Trophoblast cell (in vitro differentiated cells and primary cell): ENCODE measurements around the gene LCN12.

Experiments
- DNase-seq, 2 donors: peaks; one replicate each; pipeline ENCODE4 v3.0.0-alpha.2; 2016
- H2AFZ ChIP-seq: 2 replicates; pipeline ENCODE4 v1.6.1; 2013; ENCODE audit warnings: low read length, moderate library complexity, mild to moderate bottlenecking; ENCODE audit not compliant: insufficient read depth, poor library complexity
- H2AK5ac ChIP-seq: 2 replicates; pipeline ENCODE4 v1.6.1; 2013; ENCODE audit warnings: mild to moderate bottlenecking, low read length
- H2BK120ac ChIP-seq: 2 replicates; pipeline ENCODE4 v1.6.1; 2013; ENCODE audit warnings: low read length, mild to moderate bottlenecking, moderate library complexity; ENCODE audit not compliant: insufficient read depth, poor library complexity
- H2BK12ac ChIP-seq: 2 replicates; pipeline ENCODE4 v1.6.1; 2013; ENCODE audit warnings: mild to moderate bottlenecking, low read length, moderate library complexity
- H2BK5ac ChIP-seq: 2 replicates; pipeline ENCODE4 v1.6.1; 2013; ENCODE audit warnings: low read length, low read depth, moderate library complexity, mild to moderate bottlenecking; ENCODE audit not compliant: poor library complexity
- H3K14ac ChIP-seq: 2 replicates; pipeline ENCODE4 v1.6.1; 2013; ENCODE audit warnings: mild to moderate bottlenecking, low read length
- H3K18ac ChIP-seq: 2 replicates; pipeline ENCODE4 v1.6.1; 2013; ENCODE audit warnings: mild to moderate bottlenecking, low read length
- H3K23ac ChIP-seq: 2 replicates; pipeline ENCODE4 v1.6.1; 2013; ENCODE audit warnings: low read length
- H3K27ac ChIP-seq: 2 replicates; pipeline ENCODE4 v1.5.1; 2013; ENCODE audit warnings: low read depth, mild to moderate bottlenecking, inconsistent platforms, low read length, moderate library complexity
- H3K27me3 ChIP-seq: 2 replicates; pipeline ENCODE4 v1.6.1; 2013; ENCODE audit warnings: inconsistent platforms, mild to moderate bottlenecking, low read length, moderate library complexity; ENCODE audit not compliant: insufficient read depth
- H3K36me3 ChIP-seq, 2 experiments: 1 replicate in 1 of 2; 2 replicates in 1 of 2; pipeline ENCODE4 v1.6.1; 2013; ENCODE audit warnings: low read length in 2 of 2, mild to moderate bottlenecking in 2 of 2, moderate library complexity in 1 of 2; ENCODE audit not compliant: insufficient read depth in 2 of 2, control insufficient read depth in 1 of 2
- H3K4ac ChIP-seq: 2 replicates; pipeline ENCODE4 v1.6.1; 2013; ENCODE audit warnings: low read depth, mild to moderate bottlenecking, low read length, moderate library complexity
- H3K4me1 ChIP-seq, 2 experiments: 1 replicate in 1 of 2; 2 replicates in 1 of 2; pipeline ENCODE4 v1.6.1; 2013; ENCODE audit warnings: low read length in 2 of 2, mild to moderate bottlenecking in 2 of 2, moderate library complexity in 1 of 2; ENCODE audit not compliant: insufficient read depth in 2 of 2, control insufficient read depth in 1 of 2
- H3K4me2 ChIP-seq: 2 replicates; pipeline ENCODE4 v1.6.1; 2013; ENCODE audit warnings: inconsistent platforms, mild to moderate bottlenecking, low read length, moderate library complexity
- H3K4me3 ChIP-seq: 2 replicates; pipeline ENCODE4 v1.5.1; 2013; ENCODE audit warnings: mild to moderate bottlenecking, low read depth, low read length, inconsistent platforms
- H3K79me1 ChIP-seq: one replicate; pipeline ENCODE4 v1.6.1; 2013; ENCODE audit warnings: low read length
- H3K79me2 ChIP-seq: 2 replicates; pipeline ENCODE4 v1.6.1; 2013; ENCODE audit warnings: low read length, mild to moderate bottlenecking; ENCODE audit not compliant: control insufficient read depth, insufficient read depth, poor library complexity
- H3K9ac ChIP-seq: 2 replicates; pipeline ENCODE4 v1.6.1; 2013; ENCODE audit warnings: mild to moderate bottlenecking, low read length
- H3K9me3 ChIP-seq: 2 replicates; pipeline ENCODE4 v1.6.1; 2013; ENCODE audit warnings: low read depth, mild to moderate bottlenecking, control low read depth, inconsistent platforms, low read length; ENCODE audit not compliant: insufficient read depth
- H4K12ac ChIP-seq: 2 replicates; pipeline ENCODE4 v1.6.1; 2013; ENCODE audit warnings: low read depth, mild to moderate bottlenecking, low read length, moderate library complexity
- H4K8ac ChIP-seq: 2 replicates; pipeline ENCODE4 v1.6.1; 2013; ENCODE audit warnings: low read depth, mild to moderate bottlenecking, low read length, moderate library complexity
- H4K91ac ChIP-seq: one replicate; pipeline ENCODE4 v1.6.1; 2013; ENCODE audit warnings: low read depth, mild to moderate bottlenecking, low read length, moderate library complexity
- WGBS: extraction: QIAGEN DNeasy Blood & Tissue Kit; methylation state at CpG from one replicate; pipeline ENCODE4 v1.1.7; 2013; ENCODE audit warnings: missing lambda C conversion rate; ENCODE audit not compliant: insufficient read length, insufficient coverage; ENCODE audit errors: extremely low coverage; 5-methylcytosine and 5-hydroxymethylcytosine counted together

Gene LCN12

DNA sequence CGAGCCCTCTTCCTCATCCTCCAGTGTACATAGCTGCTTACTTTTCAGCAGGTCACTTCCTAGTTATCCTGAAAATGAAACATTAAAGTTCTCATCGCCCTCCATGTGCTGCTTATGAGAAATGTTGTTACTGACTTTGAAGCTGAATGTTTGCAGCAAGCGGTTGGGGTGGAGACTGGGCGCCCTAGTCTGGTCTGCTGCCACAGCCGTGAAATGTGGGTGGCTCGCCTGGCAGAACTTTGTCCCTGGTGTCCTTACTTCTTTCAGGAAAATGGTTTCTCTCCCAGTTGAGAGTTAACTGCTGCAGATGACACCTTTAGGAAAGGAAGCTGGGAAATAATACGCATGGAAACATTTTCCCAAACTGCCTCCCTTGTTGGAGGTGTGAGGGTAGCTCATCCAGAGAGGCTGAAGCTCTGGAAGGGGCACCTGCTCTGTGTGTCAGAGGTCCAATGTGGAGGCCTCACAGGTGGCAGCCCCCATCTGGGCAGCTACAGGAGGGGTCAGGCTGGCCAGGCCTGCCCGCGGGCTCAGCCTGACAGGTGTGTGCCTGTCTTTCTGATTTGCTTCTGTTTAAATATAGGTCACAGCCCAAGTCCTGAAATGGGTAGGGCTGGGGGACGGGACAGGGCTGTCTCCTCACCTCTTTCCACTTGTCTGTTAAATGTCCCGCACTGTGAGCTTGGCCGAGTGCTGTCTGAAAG is 41.7 kb upstream of the LCN12 start:
- H3K79me2 ChIP-seq, result no peaks in the 10 kb centered on the region
- no peaks in the 10 kb centered on the region for H3K4me1 ChIP-seq
- H3K27ac ChIP-seq, result no peak overlapping the region
- no peak overlapping the region for H2BK120ac ChIP-seq
- no peak for DNase-seq
- no peak overlapping the region for H3K14ac ChIP-seq
- H3K36me3 ChIP-seq, result peaks cover 61 to 66% of the 10 kb centered on the region in 2 experiments
- no peak overlapping the region for H4K8ac ChIP-seq
- no peaks in the 10 kb centered on the region for H3K27me3 ChIP-seq
- no peak overlapping the region for H2BK12ac ChIP-seq
- H2AK5ac ChIP-seq, result no peak overlapping the region
- no peak overlapping the region for H3K4me2 ChIP-seq
- H3K18ac ChIP-seq, result no peak overlapping the region
- H3K79me1 ChIP-seq, result no peaks in the 10 kb centered on the region
- H4K91ac ChIP-seq, result no peak overlapping the region
- H4K12ac ChIP-seq, result no peak overlapping the region
- H2BK5ac ChIP-seq, result no peak overlapping the region
- no peak overlapping the region for H3K9ac ChIP-seq
- no peak overlapping the region for H3K4ac ChIP-seq
- no peaks in the 10 kb centered on the region for H3K9me3 ChIP-seq
- H3K4me3 ChIP-seq, result no peak overlapping the region
- no CpG with 5 or more reads among the region's 12 CpGs for WGBS
- H2AFZ ChIP-seq, result no peak overlapping the region
- H3K23ac ChIP-seq, result no peak overlapping the region

GRCh38 chr9:136910901-136911245 is 41.2 kb upstream of the LCN12 start:
- Histone ChIP-seq H3K79me1 (no peaks in the 10 kb centered on the region), H3K9ac (no peak overlapping the region), H3K14ac (no peak overlapping the region), H2BK120ac (no peak overlapping the region), H3K4ac (no peak overlapping the region), H3K27ac (no peak overlapping the region), H2AK5ac (no peak overlapping the region), H3K36me3 (peaks cover 66 to 68% of the 10 kb centered on the region in 2 experiments), H4K91ac (no peak overlapping the region), H3K4me1 (no peaks in the 10 kb centered on the region), H3K79me2 (no peaks in the 10 kb centered on the region), H3K18ac (no peak overlapping the region), H3K4me2 (no peak overlapping the region), H2BK5ac (no peak overlapping the region), H3K27me3 (no peaks in the 10 kb centered on the region), H2AFZ (no peak overlapping the region), H3K9me3 (no peaks in the 10 kb centered on the region), H4K8ac (no peak overlapping the region), H3K23ac (no peak overlapping the region), H4K12ac (no peak overlapping the region), H3K4me3 (no peak overlapping the region), H2BK12ac (no peak overlapping the region)
- no CpG with 5 or more reads among the region's 12 CpGs for WGBS
- no peak for DNase-seq

DNA sequence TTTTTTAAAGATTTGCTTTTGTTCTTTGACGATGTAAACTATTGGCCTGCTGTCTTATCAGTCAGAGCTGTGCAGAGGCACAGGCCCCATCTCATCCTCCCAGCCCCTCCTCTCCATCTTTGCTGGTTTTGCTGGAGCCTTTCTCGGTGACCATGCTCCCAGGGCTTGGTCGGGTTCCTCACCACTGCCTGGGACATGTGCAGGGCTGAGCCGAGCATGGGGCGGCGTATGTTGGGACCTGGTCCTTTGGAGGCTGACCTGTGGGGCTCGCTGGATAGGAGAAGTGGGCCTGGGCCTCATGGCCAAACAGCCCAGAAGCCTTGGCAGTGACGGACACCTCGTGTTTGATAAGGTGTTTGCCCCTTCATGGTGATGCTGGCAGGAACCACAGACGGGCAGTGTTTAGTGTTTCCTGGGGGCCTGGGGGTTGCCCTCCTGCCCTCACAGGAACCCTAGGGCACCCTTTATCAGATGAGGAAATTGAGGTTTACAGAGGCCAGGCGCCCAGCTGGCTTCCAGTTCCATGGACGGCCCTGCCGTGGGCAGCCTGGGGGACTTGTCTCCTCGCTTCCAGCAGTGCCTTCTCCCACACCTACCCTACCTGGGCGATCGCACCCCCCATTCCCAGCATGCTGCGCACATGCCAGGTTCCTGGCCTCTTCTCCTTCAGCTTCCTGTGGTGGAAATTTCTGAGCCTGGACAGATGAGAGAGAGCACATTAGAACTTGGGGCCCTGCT is 38.2 kb upstream of the LCN12 start:
- Histone ChIP-seq H3K9me3 (peaks cover 2% of the 10 kb centered on the region), H3K9ac (no peak overlapping the region), H3K23ac (no peak overlapping the region), H3K4me1 (no peaks in the 10 kb centered on the region), H3K18ac (no peak overlapping the region), H2BK5ac (no peak overlapping the region), H4K8ac (no peak overlapping the region), H3K4ac (no peak overlapping the region), H3K36me3 (peaks cover 62 to 66% of the 10 kb centered on the region in 2 experiments), H3K79me1 (no peaks in the 10 kb centered on the region), H3K14ac (no peak overlapping the region), H3K4me3 (no peak overlapping the region), H2AFZ (no peak overlapping the region), H3K4me2 (no peak overlapping the region), H2BK12ac (no peak overlapping the region), H4K12ac (no peak overlapping the region), H3K27me3 (no peaks in the 10 kb centered on the region), H2BK120ac (no peak overlapping the region), H3K79me2 (no peaks in the 10 kb centered on the region), H3K27ac (no peak overlapping the region), H2AK5ac (no peak overlapping the region), H4K91ac (no peak overlapping the region)
- WGBS, result no CpG with 5 or more reads among the region's 17 CpGs
- DNase-seq, result no peak

GRCh38 chr9:136915632-136916329 is 36.3 kb upstream of the LCN12 start:
- Histone ChIP-seq H4K12ac (no peak overlapping the region), H3K9me3 (peaks cover 2% of the 10 kb centered on the region), H3K9ac (no peak overlapping the region), H3K4me1 (no peaks in the 10 kb centered on the region), H3K79me1 (no peaks in the 10 kb centered on the region), H3K23ac (no peak overlapping the region), H3K27me3 (no peaks in the 10 kb centered on the region), H3K4me3 (peak overlapping the region; percentile 39), H2AFZ (no peak overlapping the region), H3K27ac (no peak overlapping the region), H2AK5ac (no peak overlapping the region), H3K4ac (no peak overlapping the region), H4K91ac (no peak overlapping the region), H3K36me3 (peaks cover 59 to 61% of the 10 kb centered on the region in 2 experiments), H3K79me2 (no peaks in the 10 kb centered on the region), H3K18ac (no peak overlapping the region), H2BK5ac (no peak overlapping the region), H2BK12ac (no peak overlapping the region), H4K8ac (no peak overlapping the region), H3K4me2 (no peak overlapping the region), H2BK120ac (no peak overlapping the region), H3K14ac (no peak overlapping the region)
- no CpG with 5 or more reads among the region's 21 CpGs for WGBS
- no peak for DNase-seq
